MG63 (cell line): Measurements from ENCODE around the gene CDH2. TPM values are rescaled to one million over a fixed set of nuclear protein-coding genes. Genes with fewer than 3 reads are reported as not detected.

Experiments
- DNase-seq: peaks from one replicate; pipeline ENCODE4 v3.0.0-alpha.2; 2020
- H3K27me3 ChIP-seq: fragments of 250-450 bp; sonication (Bioruptor Pico); 2 replicates; pipeline ENCODE4 v1.5.1; 2020; ENCODE audit warnings: mild to moderate bottlenecking, moderate library complexity
- H3K36me3 ChIP-seq: fragments of 250-450 bp; sonication (Bioruptor Pico); 2 replicates; pipeline ENCODE4 v1.5.1; 2020; ENCODE audit warnings: mild to moderate bottlenecking, moderate library complexity
- H3K4me3 ChIP-seq: fragments of 250-450 bp; sonication (Bioruptor Pico); 2 replicates; pipeline ENCODE4 v1.5.1; 2020; ENCODE audit warnings: mild to moderate bottlenecking, moderate library complexity
- H3K9me3 ChIP-seq: fragments of 250-450 bp; sonication (Bioruptor Pico); 2 replicates; pipeline ENCODE4 v1.5.1; 2020; ENCODE audit warnings: mild to moderate bottlenecking, moderate library complexity
- total RNA-seq: library from RNA; depleted of rRNA; stranded (reverse); fragments of >200 nt; shearing (Covaris generic); gene quantifications from 2 replicates; pipeline ENCODE4 v1.2.3, GENCODE V29; 2014; ENCODE audit warnings: low replicate concordance

CDH2 gene
- total RNA-seq, 1 experiment from 2014 or later: 19.8 TPM

GRCh38 chr18:28045176-28045810, 131.6 kb downstream of the CDH2 start:
- Histone ChIP-seq H3K36me3 (no peaks in the 10 kb centered on the region), H3K4me3 (no peak overlapping the region), H3K9me3 (no peaks in the 10 kb centered on the region), H3K27me3 (no peaks in the 10 kb centered on the region)
- no peak for DNase-seq

GRCh38 chr18:28044036-28044435, 132.9 kb downstream of the CDH2 start:
- no peak for DNase-seq
- H3K27me3 ChIP-seq: no peaks in the 10 kb centered on the region
- H3K36me3 ChIP-seq: no peaks in the 10 kb centered on the region
- no peak overlapping the region for H3K4me3 ChIP-seq
- H3K9me3 ChIP-seq: no peaks in the 10 kb centered on the region

- no peak for DNase-seq
- H3K36me3 ChIP-seq: no peaks in the 10 kb centered on the region
- no peak overlapping the region for H3K4me3 ChIP-seq
- H3K27me3 ChIP-seq: no peaks in the 10 kb centered on the region
- H3K9me3 ChIP-seq: no peaks in the 10 kb centered on the region
Observed at GRCh38 chr18:28043631-28044030, 133.3 kb downstream of the CDH2 start.

- no peak for DNase-seq
- H3K36me3 ChIP-seq: no peaks in the 10 kb centered on the region
Observed at GRCh38 chr18:28041366-28041765, 135.6 kb downstream of the CDH2 start.

GRCh38 chr18:28040716-28041115, 136.2 kb downstream of the CDH2 start:
- Histone ChIP-seq H3K4me3 (no peak overlapping the region), H3K9me3 (no peaks in the 10 kb centered on the region), H3K36me3 (no peaks in the 10 kb centered on the region), H3K27me3 (no peaks in the 10 kb centered on the region)
- no peak for DNase-seq

More at GRCh38 chr18:28041366-28041765, 135.6 kb downstream of the CDH2 start:
- no peaks in the 10 kb centered on the region for H3K9me3 ChIP-seq
- no peak overlapping the region for H3K4me3 ChIP-seq
- H3K27me3 ChIP-seq: no peaks in the 10 kb centered on the region

GRCh38 chr18:28040211-28040610, 136.7 kb downstream of the CDH2 start:
- no peaks in the 10 kb centered on the region for H3K36me3 ChIP-seq
- no peaks in the 10 kb centered on the region for H3K9me3 ChIP-seq
- no peak overlapping the region for H3K4me3 ChIP-seq
- no peaks in the 10 kb centered on the region for H3K27me3 ChIP-seq
- no peak for DNase-seq

- no peaks in the 10 kb centered on the region for H3K9me3 ChIP-seq
- no peak for DNase-seq
- no peaks in the 10 kb centered on the region for H3K36me3 ChIP-seq
- H3K27me3 ChIP-seq: no peaks in the 10 kb centered on the region
- H3K4me3 ChIP-seq: no peak overlapping the region
Observed at GRCh38 chr18:28039691-28040090, 137.2 kb downstream of the CDH2 start.

GRCh38 chr18:28039078-28039477, 137.9 kb downstream of the CDH2 start:
- no peak for DNase-seq
- H3K36me3 ChIP-seq: no peaks in the 10 kb centered on the region

GRCh38 chr18:28036488-28036887, 140.4 kb downstream of the CDH2 start:
- Histone ChIP-seq H3K9me3 (no peaks in the 10 kb centered on the region), H3K36me3 (no peaks in the 10 kb centered on the region), H3K4me3 (no peak overlapping the region), H3K27me3 (no peaks in the 10 kb centered on the region)
- no peak for DNase-seq

More at GRCh38 chr18:28039078-28039477, 137.9 kb downstream of the CDH2 start:
- no peaks in the 10 kb centered on the region for H3K27me3 ChIP-seq
- H3K4me3 ChIP-seq: no peak overlapping the region
- no peaks in the 10 kb centered on the region for H3K9me3 ChIP-seq

GRCh38 chr18:28034567-28034966, 142.4 kb downstream of the CDH2 start:
- Histone ChIP-seq H3K9me3 (no peaks in the 10 kb centered on the region), H3K36me3 (no peaks in the 10 kb centered on the region), H3K4me3 (no peak overlapping the region), H3K27me3 (no peaks in the 10 kb centered on the region)
- DNase-seq: no peak

- Histone ChIP-seq H3K36me3 (no peaks in the 10 kb centered on the region), H3K4me3 (no peak overlapping the region), H3K27me3 (no peaks in the 10 kb centered on the region), H3K9me3 (no peaks in the 10 kb centered on the region)
- DNase-seq: no peak
Observed at GRCh38 chr18:28032177-28032576, 144.8 kb downstream of the CDH2 start.

- H3K9me3 ChIP-seq: no peaks in the 10 kb centered on the region
- no peak overlapping the region for H3K4me3 ChIP-seq
- no peaks in the 10 kb centered on the region for H3K36me3 ChIP-seq
- DNase-seq: no peak
- H3K27me3 ChIP-seq: no peaks in the 10 kb centered on the region
Observed at GRCh38 chr18:28030458-28030857, 146.5 kb downstream of the CDH2 start.

- no peaks in the 10 kb centered on the region for H3K9me3 ChIP-seq
- H3K36me3 ChIP-seq: no peaks in the 10 kb centered on the region
- no peaks in the 10 kb centered on the region for H3K27me3 ChIP-seq
- H3K4me3 ChIP-seq: no peak overlapping the region
- no peak for DNase-seq
Observed at GRCh38 chr18:28027755-28028154, 149.2 kb downstream of the CDH2 start.

- no peaks in the 10 kb centered on the region for H3K9me3 ChIP-seq
- no peaks in the 10 kb centered on the region for H3K36me3 ChIP-seq
- H3K27me3 ChIP-seq: no peaks in the 10 kb centered on the region
- no peak for DNase-seq
- H3K4me3 ChIP-seq: no peak overlapping the region
Observed at GRCh38 chr18:28019425-28020108, 157.4 kb downstream of the CDH2 start.

GRCh38 chr18:28018351-28018750, 158.6 kb downstream of the CDH2 start:
- H3K4me3 ChIP-seq: no peak overlapping the region
- DNase-seq: no peak
- no peaks in the 10 kb centered on the region for H3K36me3 ChIP-seq
- H3K9me3 ChIP-seq: no peaks in the 10 kb centered on the region
- H3K27me3 ChIP-seq: no peaks in the 10 kb centered on the region

- Histone ChIP-seq H3K4me3 (no peak overlapping the region), H3K36me3 (no peaks in the 10 kb centered on the region), H3K27me3 (no peaks in the 10 kb centered on the region), H3K9me3 (no peaks in the 10 kb centered on the region)
- DNase-seq: no peak
Observed at GRCh38 chr18:28015671-28016070, 161.3 kb downstream of the CDH2 start.

GRCh38 chr18:28013066-28013465, 163.9 kb downstream of the CDH2 start:
- H3K4me3 ChIP-seq: no peak overlapping the region
- no peak for DNase-seq
- H3K9me3 ChIP-seq: no peaks in the 10 kb centered on the region
- H3K27me3 ChIP-seq: no peaks in the 10 kb centered on the region
- H3K36me3 ChIP-seq: no peaks in the 10 kb centered on the region

GRCh38 chr18:28012336-28012735, 164.6 kb downstream of the CDH2 start:
- H3K36me3 ChIP-seq: no peaks in the 10 kb centered on the region
- no peak for DNase-seq

More at GRCh38 chr18:28012336-28012735, 164.6 kb downstream of the CDH2 start:
- Histone ChIP-seq H3K9me3 (no peaks in the 10 kb centered on the region), H3K27me3 (no peaks in the 10 kb centered on the region), H3K4me3 (no peak overlapping the region)
